ENCODE results near the gene TMEM106B.

- TF ChIP-seq CTCF (conservative IDR thresholded peaks at IDR 0.05; ENCODE audit: low read length) (no peak), EZH2phosphoT487 (IDR thresholded peaks at IDR 0.05; ENCODE audit: borderline replicate concordance) (no peak)
Observed at GRCh38 chr7:12217311-12217710, 6.2 kb downstream of the TMEM106B start.

Data from Loucy (cell line).